ENCODE data around the gene PTPRN2. TPM values are rescaled to one million over a fixed set of nuclear protein-coding genes. Genes with fewer than 3 reads are reported as not detected.

Gene PTPRN2
- total RNA-seq, 2 donors from 2014 or later, result 30.3 to 40.7 TPM

GRCh38 chr7:158019726-158020705 lies 567.6 kb downstream of the PTPRN2 start:
- DNase-seq, result no peak
- intact Hi-C loops (cut with DNase I, micrococcal nuclease), result no loop called here
- ATAC-seq, result no peak

DNA sequence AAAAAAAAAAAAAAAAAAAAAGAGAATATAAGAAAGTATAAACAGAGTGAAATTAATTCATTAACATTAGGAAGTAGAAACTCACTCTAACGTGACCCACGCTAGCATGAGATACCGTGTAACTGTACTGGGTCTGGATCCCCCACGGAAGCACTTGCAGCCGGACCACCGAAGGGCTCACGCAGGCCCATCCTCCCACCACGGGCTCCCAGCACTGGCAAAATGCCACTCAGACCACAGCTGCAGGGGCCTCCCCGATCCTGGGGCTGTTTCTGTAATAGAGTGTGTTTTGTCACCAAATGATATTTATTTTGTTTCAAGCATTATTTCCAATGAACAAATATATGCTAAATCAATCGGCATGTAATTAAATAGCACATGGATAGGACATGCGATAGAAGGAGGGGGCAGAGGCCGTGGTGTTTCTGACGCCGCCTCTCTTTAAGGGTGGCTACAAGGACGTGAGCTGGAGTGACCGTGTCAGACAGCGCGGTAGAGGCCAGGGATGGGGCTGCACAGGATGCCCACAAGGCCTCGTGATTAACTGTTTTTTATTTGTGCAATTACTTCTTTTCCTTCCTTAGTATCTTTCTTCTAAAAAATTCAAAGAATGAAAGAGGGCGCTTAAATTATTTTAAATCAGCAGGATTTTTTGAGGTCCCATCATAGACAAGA lies 568.5 kb downstream of the PTPRN2 start:
- intact Hi-C loops (cut with DNase I, micrococcal nuclease), result no loop called here
- ATAC-seq (no peak), DNase-seq (no peak)

DNA sequence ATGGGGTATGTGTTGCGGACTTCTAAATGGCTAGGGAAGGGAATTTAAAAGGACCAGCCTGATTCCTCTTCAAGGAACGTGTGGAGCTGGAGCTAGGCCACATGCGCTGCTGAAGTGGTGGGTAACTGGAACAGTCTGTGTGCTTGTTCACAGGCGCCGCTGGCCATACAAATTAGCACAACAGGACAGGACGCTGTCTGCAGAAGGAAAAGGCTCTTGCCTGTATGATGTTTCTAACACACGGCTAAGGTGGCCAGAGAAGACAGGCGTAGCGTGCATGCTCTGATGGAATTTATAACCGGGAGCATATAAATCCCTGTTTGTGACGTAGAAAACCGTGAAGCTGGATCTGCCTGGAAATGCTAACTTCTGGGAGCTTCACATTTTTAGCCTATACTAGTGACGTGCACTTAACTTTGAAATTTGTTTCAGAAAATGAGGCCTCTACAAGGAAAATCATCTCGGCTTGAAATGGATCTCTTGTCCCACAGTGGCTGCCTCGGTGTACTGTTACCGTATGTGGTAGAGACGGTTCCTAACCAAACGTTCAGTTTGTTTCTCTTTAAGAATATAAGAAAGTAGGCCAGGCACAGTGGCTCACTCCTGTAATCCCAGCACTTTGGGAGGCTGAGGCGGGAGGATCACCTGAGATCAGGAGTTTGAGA lies 569.4 kb downstream of the PTPRN2 start:
- no peak for ATAC-seq
- intact Hi-C loops (cut with DNase I, micrococcal nuclease), result no loop called here
- DNase-seq, result no peak

- peak; percentile 39 for ATAC-seq
- no peak for DNase-seq
- intact Hi-C loops (cut with DNase I, micrococcal nuclease), result no loop called here
Observed at GRCh38 chr7:158017111-158018097, 570.2 kb downstream of the PTPRN2 start.

- ATAC-seq, result peak; percentile 63
- intact Hi-C loops (cut with DNase I, micrococcal nuclease), result no loop called here
- DNase-seq, result no peak
Observed at GRCh38 chr7:158016180-158017097, 571.2 kb downstream of the PTPRN2 start.

- no peak for DNase-seq
- intact Hi-C loops (cut with DNase I, micrococcal nuclease), result no loop called here
- ATAC-seq, result peak; percentile 64
Observed at GRCh38 chr7:158015403-158016179, 572.0 kb downstream of the PTPRN2 start.

DNA sequence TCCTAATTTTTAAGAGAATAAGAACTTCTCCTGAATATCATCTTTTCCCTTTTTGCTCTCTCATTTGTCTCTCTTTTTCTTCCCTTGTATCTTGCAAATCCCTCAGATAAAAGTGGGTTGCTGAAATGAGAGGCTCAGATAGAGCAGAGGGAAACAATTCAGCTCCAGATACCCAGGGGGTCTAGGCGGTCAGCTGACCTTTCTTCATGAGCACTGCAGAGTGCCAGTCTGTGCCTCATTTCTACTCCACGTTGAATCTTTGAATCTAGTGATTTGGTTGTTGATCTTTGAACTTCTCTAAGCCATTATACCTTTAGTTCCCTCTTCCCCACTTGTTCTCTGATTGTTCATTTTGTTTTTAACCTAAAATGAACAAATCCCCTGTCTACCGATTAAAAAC lies 572.6 kb downstream of the PTPRN2 start:
- DNase-seq, result no peak
- ATAC-seq, result no peak
- intact Hi-C loops (cut with DNase I, micrococcal nuclease), result no loop called here

DNA sequence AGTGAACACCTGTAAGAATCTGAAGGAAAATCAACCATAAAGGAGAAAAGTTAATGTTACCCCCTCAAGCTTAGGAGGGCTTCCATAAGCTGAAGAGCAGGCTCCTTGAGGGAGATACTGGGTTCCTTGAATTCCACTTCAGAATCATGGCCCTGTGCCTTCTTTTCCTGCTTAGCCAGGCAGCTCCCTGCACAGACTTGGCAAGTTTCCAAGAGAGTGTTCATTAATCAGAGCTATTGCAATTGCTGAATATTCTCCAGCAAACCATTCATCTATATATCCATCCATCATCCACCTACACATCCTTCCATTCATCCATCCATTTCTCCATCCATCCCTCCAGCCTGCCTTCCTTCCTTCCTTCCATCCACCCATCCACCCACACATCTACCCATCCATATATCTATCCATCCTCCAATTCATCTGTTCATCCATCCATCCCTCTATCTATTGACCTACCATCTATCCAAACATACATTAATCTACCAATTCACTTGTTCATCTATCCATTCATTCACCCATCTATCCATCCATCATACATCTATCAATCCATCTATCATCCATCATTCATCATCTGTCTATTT lies 574.4 kb downstream of the PTPRN2 start:
- ATAC-seq (no peak), DNase-seq (no peak)
- intact Hi-C loops (cut with DNase I, micrococcal nuclease), result no loop called here

- ATAC-seq (no peak), DNase-seq (peak in 1 of 2 donors; percentile 7)
- intact Hi-C loops (cut with DNase I, micrococcal nuclease), result no loop called here
Observed at GRCh38 chr7:158011941-158012340, 575.7 kb downstream of the PTPRN2 start.

GRCh38 chr7:158010961-158011693 lies 576.5 kb downstream of the PTPRN2 start:
- DNase-seq, result no peak
- intact Hi-C loops (cut with DNase I, micrococcal nuclease), result no loop called here

GRCh38 chr7:158009886-158010285 lies 577.7 kb downstream of the PTPRN2 start:
- intact Hi-C loops (cut with DNase I, micrococcal nuclease), result no loop called here
- DNase-seq (no peak), ATAC-seq (no peak)

More at GRCh38 chr7:158010961-158011693, 576.5 kb downstream of the PTPRN2 start:
- ATAC-seq, result no peak

- DNase-seq, result no peak
- intact Hi-C loops (cut with DNase I, micrococcal nuclease), result no loop called here
- ATAC-seq, result no peak
Observed at GRCh38 chr7:158008267-158008666, 579.4 kb downstream of the PTPRN2 start.

DNA sequence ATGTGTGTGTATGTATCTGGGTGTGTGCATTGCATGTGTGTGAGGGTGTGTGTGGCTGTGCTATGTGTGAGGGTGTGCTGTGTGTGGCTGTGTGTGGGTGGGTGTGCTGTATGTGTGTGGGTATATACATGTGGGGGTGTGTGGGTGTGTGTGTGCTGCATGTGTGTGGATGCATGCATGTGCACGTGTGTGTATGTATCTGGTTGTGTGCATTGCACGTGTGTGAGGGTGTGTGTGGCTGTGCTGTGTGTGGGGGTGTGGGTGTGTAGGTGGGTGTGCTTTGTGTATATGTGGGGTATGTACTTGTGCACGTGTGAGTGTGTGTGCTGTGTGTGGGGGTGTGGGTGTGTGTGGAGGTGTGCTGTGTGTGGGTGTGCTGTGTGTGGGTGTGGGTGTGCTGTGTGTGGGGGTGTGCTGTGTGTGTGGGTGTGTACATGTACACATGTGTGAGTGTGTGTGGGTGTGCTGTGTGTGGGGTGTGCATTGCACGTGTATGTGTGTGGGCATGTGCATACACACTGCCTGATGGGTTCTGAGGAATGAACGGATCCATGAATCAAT lies 579.8 kb downstream of the PTPRN2 start:
- no peak for ATAC-seq
- DNase-seq, result no peak
- intact Hi-C loops (cut with DNase I, micrococcal nuclease), result no loop called here

DNA sequence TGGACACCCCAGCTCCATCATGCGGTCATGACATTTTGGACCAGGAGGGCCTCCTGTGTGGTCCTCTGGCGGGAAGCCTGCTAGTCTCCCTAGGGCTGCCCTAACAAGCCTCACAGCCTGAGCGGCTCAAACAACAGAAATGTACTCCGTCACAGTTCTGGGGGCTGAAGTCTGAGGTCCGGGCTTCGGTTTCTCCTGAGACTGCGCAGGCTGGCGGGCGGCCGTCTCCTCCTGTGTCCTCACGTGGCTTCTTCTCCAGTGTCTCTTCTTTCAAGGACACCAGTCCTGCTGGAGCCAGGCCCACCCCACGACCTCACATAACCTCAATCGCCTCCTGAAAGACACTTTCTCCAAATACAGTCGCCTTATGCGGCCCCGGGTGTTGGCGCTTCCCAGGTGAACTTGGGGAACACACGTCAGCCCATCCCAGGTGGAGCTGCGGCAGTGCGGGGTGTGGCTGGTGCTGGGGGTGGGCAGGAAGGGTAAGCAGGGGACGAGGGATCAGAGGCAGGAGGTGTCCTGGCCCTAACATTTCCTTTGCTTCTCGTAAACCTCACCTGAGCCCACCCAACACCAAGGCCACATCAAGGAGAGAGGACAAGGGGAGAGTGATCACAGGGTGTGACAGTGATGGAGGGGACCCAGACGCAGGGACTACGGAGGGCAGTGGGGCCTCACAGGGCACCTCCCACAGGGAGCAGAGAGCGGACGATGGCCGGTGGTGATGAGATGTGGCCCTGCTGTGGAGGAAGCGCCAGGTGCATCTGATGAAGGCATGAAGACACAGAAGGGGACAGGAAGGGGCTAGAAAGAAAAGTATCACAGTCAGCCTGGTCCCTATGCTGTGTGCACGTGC lies 580.6 kb downstream of the PTPRN2 start:
- no peak for DNase-seq
- ATAC-seq, result no peak
- intact Hi-C loops (cut with DNase I, micrococcal nuclease), result no loop called here
